AG04450 (cell line): ENCODE data around the gene SRGAP3. TPM values are rescaled to one million over a fixed set of nuclear protein-coding genes. Genes with fewer than 3 reads are reported as not detected.

ENCODE experiments used
- CTCF ChIA-PET: fragments of 300-600, 350-600 bp; formaldehyde crosslinking; extraction: SDS; loops from one replicate; lab custom pipeline; 2022; ENCODE audit warnings: antibody characterized with exemption, inconsistent platforms; lab: Charles Lee
- POLR2A ChIA-PET: fragments of 350-600 bp; formaldehyde crosslinking; extraction: SDS; loops from one replicate; lab custom pipeline; 2021; ENCODE audit warnings: antibody characterized with exemption, inconsistent platforms; lab: Yijun Ruan, JAX
- DNase-seq: peaks from one replicate; pipeline ENCODE4 v3.0.0-alpha.2; 2011; ENCODE audit warnings: low read depth, low spot score
- H3K27ac ChIP-seq: one replicate; pipeline ENCODE4 v1.5.1; 2012; ENCODE audit warnings: low read depth, low read length, control low read depth
- H3K27me3 ChIP-seq: one replicate; pipeline ENCODE4 v1.6.0; 2012; ENCODE audit warnings: low read length; ENCODE audit not compliant: control insufficient read depth, insufficient read depth
- H3K4me3 ChIP-seq: 2 replicates; pipeline ENCODE4 v1.5.1; 2011; ENCODE audit warnings: mild to moderate bottlenecking, low read depth, low read length, control low read depth
- H3K9me3 ChIP-seq: 2 replicates; pipeline ENCODE4 v1.5.1; 2012; ENCODE audit warnings: low read length; ENCODE audit not compliant: control insufficient read depth, insufficient read depth
- CTCF ChIP-seq: IDR thresholded peaks from 2 replicates; pipeline ENCODE4 v1.5.1; 2011; ENCODE audit warnings: low read depth, low read length, control low read depth, inconsistent platforms
- polyA plus RNA-seq: library from polyadenylated mRNA; depleted of rRNA; stranded (reverse); fragments of >200 nt; gene quantifications from 2 replicates; pipeline ENCODE4 v1.2.3, GENCODE V29; 2011

The SRGAP3 gene
- polyA plus RNA-seq, 1 experiment: 0.61 TPM

- no peak overlapping the region for H3K4me3 ChIP-seq
- H3K9me3 ChIP-seq: no peaks in the 10 kb centered on the region
- POLR2A ChIA-PET: no interaction called here
- no peak overlapping the region for H3K27ac ChIP-seq
- DNase-seq: no peak
- TF ChIP-seq CTCF: no peak
- H3K27me3 ChIP-seq: peaks cover 11% of the 10 kb centered on the region
- CTCF ChIA-PET: no interaction called here
Observed at GRCh38 chr3:9024341-9024740, 225.1 kb downstream of the SRGAP3 start.

GRCh38 chr3:9023226-9023590, 226.2 kb downstream of the SRGAP3 start:
- H3K27ac ChIP-seq: no peak overlapping the region
- POLR2A ChIA-PET: no interaction called here
- no peak overlapping the region for H3K4me3 ChIP-seq
- no peak for DNase-seq
- peaks cover 12% of the 10 kb centered on the region for H3K27me3 ChIP-seq
- CTCF ChIA-PET: no interaction called here
- no peak for TF ChIP-seq CTCF
- no peaks in the 10 kb centered on the region for H3K9me3 ChIP-seq

- Histone ChIP-seq H3K27me3 (peaks cover 10% of the 10 kb centered on the region), H3K9me3 (no peaks in the 10 kb centered on the region), H3K27ac (no peak overlapping the region), H3K4me3 (no peak overlapping the region)
- ChIA-PET POLR2A (no interaction called here), CTCF (no interaction called here)
- TF ChIP-seq CTCF: no peak
- no peak for DNase-seq
Observed at GRCh38 chr3:9022305-9023225, 226.9 kb downstream of the SRGAP3 start.

GRCh38 chr3:9021271-9022009, 228.0 kb downstream of the SRGAP3 start:
- H3K9me3 ChIP-seq: no peaks in the 10 kb centered on the region
- H3K27me3 ChIP-seq: peaks cover 10% of the 10 kb centered on the region
- DNase-seq: no peak
- no peak for TF ChIP-seq CTCF
- POLR2A ChIA-PET: no interaction called here
- no peak overlapping the region for H3K27ac ChIP-seq
- H3K4me3 ChIP-seq: no peak overlapping the region
- CTCF ChIA-PET: interaction anchor here (0.6 kb wide), 1 partner anchor 35 kb away, joined by 3 read pairs; no protein-coding TSS in a partner anchor

GRCh38 chr3:9020426-9020825, 229.0 kb downstream of the SRGAP3 start:
- ChIA-PET CTCF (no interaction called here), POLR2A (no interaction called here)
- no peak for TF ChIP-seq CTCF
- no peak overlapping the region for H3K4me3 ChIP-seq
- H3K27ac ChIP-seq: no peak overlapping the region
- H3K9me3 ChIP-seq: no peaks in the 10 kb centered on the region
- no peak for DNase-seq
- H3K27me3 ChIP-seq: peaks cover 10% of the 10 kb centered on the region
